T follicular helper cell (primary cell): Measurements from ENCODE around the gene RALGPS1.
A peak's percentile ranks its signal among the peaks of the same experiment; 100 is the strongest.

ENCODE experiments used
- DNase-seq: peaks from one replicate; pipeline ENCODE4 v3.0.0-alpha.2; 2020; ENCODE audit warnings: low read depth
- total RNA-seq, 2 experiments: gene quantifications; one replicate each; lab custom pipeline; 2026; lab: John Stamatoyannopoulos, UW

RALGPS1 gene
- 2.0 to 13.7 reads per million in 2 experiments for total RNA-seq

DNA sequence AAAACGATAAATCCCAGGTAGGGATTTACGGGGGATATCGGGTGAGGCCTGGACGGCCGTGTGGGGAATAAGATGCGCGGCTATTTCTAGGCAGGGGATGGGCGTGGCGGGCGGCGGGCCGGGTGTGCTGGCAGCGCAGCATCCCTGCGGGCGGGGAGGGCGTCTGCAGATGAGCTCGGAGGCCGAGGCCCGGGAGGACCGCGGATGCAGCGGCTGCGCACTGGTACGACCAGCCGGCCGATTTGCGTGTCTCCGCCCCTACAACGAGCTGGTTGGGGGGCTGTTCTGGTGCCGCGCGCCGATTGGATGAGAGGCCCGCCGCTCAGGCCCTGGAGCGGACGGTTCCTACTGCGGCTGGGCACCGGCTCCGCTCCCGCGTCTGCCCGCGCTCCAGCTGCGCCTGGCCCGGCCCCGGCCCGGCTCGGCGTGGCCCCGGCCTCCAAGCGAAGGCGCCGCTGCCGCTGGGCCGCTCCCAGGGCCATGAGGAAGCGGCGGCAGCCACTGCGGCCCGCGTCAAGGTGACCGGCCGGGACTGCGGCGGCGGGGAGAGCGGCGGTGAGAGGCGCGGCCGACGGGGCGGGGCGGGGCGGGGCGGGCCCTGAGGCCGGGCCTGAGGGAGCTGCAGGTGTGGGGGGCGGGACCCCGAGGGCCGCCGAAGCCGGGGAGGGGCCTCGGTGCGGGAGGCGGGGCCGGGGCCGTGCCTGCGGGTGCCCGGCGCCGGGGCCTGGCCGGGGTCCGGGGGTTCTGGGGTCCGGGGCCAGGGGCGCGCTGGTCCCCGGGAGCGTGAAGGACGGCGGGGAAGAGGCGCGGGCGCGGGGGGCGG, at the start of gene RALGPS1:
TSS of gene RALGPS1 (plus strand) at position 325 of the 823 bp plus-strand sequence. CDS start 47,508 bp downstream, outside the sequence.
- peak; percentile 76 for DNase-seq

- DNase-seq, result no peak
These were observed 45.2 kb upstream of the RALGPS1 start for GRCh38 chr9:126869368-126869767.

DNA sequence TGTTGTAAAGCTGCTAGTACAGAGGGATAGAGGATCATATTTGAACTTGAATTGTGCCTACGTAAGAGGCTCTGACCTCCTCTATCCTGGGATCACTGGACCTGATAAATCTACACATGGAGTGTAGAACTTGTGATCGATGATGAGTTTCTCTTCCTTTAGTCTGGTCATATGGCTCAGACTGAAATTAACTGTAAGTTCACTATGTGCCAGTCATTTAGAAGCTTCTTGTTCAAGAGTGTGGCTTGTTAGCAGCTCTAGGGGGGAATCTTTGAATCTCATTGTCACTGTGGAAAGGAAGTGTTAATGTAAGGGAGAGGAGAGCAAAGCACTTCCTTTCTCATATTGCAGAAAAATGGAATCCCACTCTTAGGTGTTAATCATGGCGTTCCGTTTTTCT, 42.1 kb upstream of the RALGPS1 start:
- no peak for DNase-seq

- DNase-seq, result no peak
These were observed 39.9 kb upstream of the RALGPS1 start for GRCh38 chr9:126874546-126875314.

GRCh38 chr9:126875756-126876510, 38.6 kb upstream of the RALGPS1 start:
- no peak for DNase-seq

GRCh38 chr9:126876531-126876930, 38.1 kb upstream of the RALGPS1 start:
- no peak for DNase-seq

- DNase-seq, result no peak
These were observed 37.2 kb upstream of the RALGPS1 start for GRCh38 chr9:126877418-126877817.

- DNase-seq, result no peak
These were observed 35.3 kb upstream of the RALGPS1 start for GRCh38 chr9:126879288-126879687.

GRCh38 chr9:126880226-126880946, 34.2 kb upstream of the RALGPS1 start:
- DNase-seq, result no peak

DNA sequence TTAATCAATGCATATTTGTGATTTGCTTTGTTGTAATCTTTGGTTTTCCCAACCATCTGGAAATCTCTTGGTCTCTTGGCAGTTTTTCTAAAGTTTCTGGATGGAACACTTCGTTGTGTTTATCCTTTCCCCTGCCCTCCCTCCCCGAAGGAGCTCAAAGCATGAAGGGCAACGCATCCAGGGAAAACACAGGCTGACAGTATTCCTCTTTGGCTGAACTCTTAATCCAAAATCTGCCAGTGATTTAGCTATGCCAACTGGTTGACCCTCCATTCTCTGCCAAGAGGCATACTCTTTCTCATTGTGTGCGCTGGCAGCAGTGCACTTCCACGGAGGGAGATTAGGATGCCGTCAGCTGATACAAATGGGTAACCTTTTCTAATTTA, 33.6 kb upstream of the RALGPS1 start:
- DNase-seq, result no peak

GRCh38 chr9:126882746-126883145, 31.8 kb upstream of the RALGPS1 start:
- DNase-seq, result no peak

DNA sequence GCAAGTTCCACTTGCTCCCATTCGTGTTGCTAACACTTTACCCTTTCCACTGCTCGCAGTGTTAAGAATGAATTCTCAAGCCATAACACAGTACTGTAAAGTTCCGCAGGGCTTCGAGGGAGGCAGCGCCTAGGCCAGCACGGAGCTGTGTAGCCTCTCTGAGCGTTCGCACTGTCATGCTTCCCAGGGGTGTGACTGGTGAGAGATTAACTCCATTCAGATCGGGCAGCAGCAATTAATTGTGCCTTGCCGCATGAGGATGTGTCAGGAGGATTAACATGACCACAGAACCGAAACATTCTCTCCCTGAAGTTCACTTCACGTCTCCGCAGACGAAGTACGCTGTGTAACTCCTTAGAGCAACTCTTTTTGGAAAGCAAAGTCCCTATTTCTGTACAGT, 30.9 kb upstream of the RALGPS1 start:
- DNase-seq, result no peak

- DNase-seq, result no peak
These were observed 29.4 kb upstream of the RALGPS1 start for GRCh38 chr9:126885131-126885641.

GRCh38 chr9:126886034-126886822, 28.4 kb upstream of the RALGPS1 start:
- DNase-seq, result no peak

DNA sequence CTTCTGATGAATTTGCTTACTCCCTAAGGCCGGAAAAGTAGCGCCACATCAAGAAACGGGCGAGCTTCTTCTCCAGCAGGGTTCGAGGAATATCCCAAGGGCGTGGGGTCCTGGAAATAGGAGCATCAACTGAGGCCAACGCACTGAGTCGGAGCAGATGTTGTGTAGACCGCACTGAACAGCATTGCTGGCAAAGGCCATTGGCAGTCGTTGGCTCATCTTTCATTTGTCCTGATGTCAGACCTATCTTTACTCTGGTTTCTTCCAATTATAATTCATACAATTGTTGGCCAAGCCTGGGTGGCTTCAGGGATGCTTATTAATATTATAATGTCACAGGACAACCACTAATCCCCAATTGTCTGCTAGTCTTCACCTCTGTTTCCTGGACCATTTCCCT, 27.7 kb upstream of the RALGPS1 start:
- DNase-seq, result no peak

DNA sequence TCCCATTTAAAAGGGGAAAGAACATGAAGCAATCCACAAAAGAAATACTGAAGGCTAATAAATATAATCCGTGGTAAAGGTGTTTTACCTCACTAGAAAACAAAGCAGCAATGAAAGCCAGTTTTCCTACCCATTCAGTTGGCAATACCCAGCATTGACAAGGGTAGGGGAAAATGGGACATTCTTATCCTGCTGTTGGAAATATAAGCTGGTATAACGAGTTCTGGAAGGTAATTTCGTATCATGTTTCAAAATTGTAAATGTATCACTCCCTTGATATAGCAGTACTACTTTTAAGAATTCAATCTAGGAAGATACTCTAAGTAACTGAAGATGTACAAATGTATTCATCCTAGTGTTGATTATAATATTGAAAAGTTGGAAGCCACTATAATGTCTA, 22.9 kb upstream of the RALGPS1 start:
- no peak for DNase-seq

DNA sequence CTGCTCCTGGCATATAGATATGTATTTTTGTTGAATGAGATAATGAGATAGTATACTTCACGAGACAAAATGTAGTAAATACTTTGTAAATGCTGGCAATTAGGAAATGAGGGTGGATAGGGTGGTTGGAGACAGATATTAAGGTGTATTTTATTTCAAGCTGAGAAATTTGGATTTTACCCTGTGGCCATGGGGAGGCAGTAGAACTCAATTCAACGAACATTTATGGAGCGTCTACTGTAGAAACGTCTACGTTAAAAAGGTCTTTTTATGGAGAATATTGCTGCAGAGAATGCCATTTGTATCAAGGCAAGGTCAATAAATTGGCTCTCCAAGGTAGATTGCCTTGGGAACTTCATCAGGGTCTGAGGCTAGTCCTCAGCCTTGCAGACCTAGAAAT, 21.5 kb upstream of the RALGPS1 start:
- no peak for DNase-seq

- DNase-seq, result no peak
These were observed 20.5 kb upstream of the RALGPS1 start for GRCh38 chr9:126894052-126894603.

- DNase-seq, result no peak
These were observed 12.4 kb upstream of the RALGPS1 start for GRCh38 chr9:126902210-126902609.

- DNase-seq, result no peak
These were observed 10.0 kb upstream of the RALGPS1 start for GRCh38 chr9:126904586-126904985.
